Fibroblast of skin of right quadriceps (primary cell): ENCODE measurements around the gene BORCS5.
A peak's percentile ranks its signal among the peaks of the same experiment; 100 is the strongest.

Experiments
- DNase-seq: peaks from one replicate; pipeline ENCODE4 v3.0.0-alpha.2; 2013

Gene BORCS5

GRCh38 chr12:12353807-12354206, 3.1 kb upstream of the BORCS5 start:
- DNase-seq: no peak

- DNase-seq: no peak
Measured at GRCh38 chr12:12356467-12356895, 397 bp upstream of the BORCS5 start.

- DNase-seq: no peak
Measured at GRCh38 chr12:12357719-12358461, 1.0 kb downstream of the BORCS5 start.

GRCh38 chr12:12358528-12358927, 1.6 kb downstream of the BORCS5 start:
- DNase-seq: no peak

- no peak for DNase-seq
Measured at GRCh38 chr12:12364787-12365445, 8.0 kb downstream of the BORCS5 start.

GRCh38 chr12:12365446-12365802, 8.5 kb downstream of the BORCS5 start:
- DNase-seq: no peak

- DNase-seq: no peak
Measured at GRCh38 chr12:12365931-12366431, 9.1 kb downstream of the BORCS5 start.

GRCh38 chr12:12366701-12367481, 10.0 kb downstream of the BORCS5 start:
- DNase-seq: no peak

- no peak for DNase-seq
Measured at GRCh38 chr12:12367482-12367998, 10.7 kb downstream of the BORCS5 start.

GRCh38 chr12:12372946-12373722, 16.3 kb downstream of the BORCS5 start:
- no peak for DNase-seq

GRCh38 chr12:12376646-12377448, 20.0 kb downstream of the BORCS5 start:
- peak; percentile 76 for DNase-seq

GRCh38 chr12:12378616-12379015, 21.7 kb downstream of the BORCS5 start:
- no peak for DNase-seq

GRCh38 chr12:12379831-12380730, 23.2 kb downstream of the BORCS5 start:
- no peak for DNase-seq

- no peak for DNase-seq
Measured at GRCh38 chr12:12380949-12381593, 24.2 kb downstream of the BORCS5 start.

GRCh38 chr12:12381982-12382381, 25.1 kb downstream of the BORCS5 start:
- no peak for DNase-seq

GRCh38 chr12:12384571-12385340, 27.9 kb downstream of the BORCS5 start:
- DNase-seq: no peak

GRCh38 chr12:12387501-12387900, 30.6 kb downstream of the BORCS5 start:
- DNase-seq: peak; percentile 68

- DNase-seq: no peak
Measured at GRCh38 chr12:12392413-12392812, 35.5 kb downstream of the BORCS5 start.

GRCh38 chr12:12393171-12393570, 36.3 kb downstream of the BORCS5 start:
- no peak for DNase-seq
